ENCODE measurements around the gene SPATA4.

SPATA4 gene

GRCh38 chr4:176189891-176190795 lies 5.2 kb downstream of the SPATA4 start:
- DNase-seq (ENCODE audit: low spot score): peak; percentile 95

- DNase-seq (ENCODE audit: low spot score): no peak
Measured at GRCh38 chr4:176188654-176189053, 6.7 kb downstream of the SPATA4 start.

- DNase-seq (ENCODE audit: low spot score): no peak
Measured at GRCh38 chr4:176187624-176188023, 7.8 kb downstream of the SPATA4 start.

GRCh38 chr4:176186671-176187395 lies 8.6 kb downstream of the SPATA4 start:
- no peak for DNase-seq (ENCODE audit: low spot score)

- no peak for DNase-seq (ENCODE audit: low spot score)
Measured at GRCh38 chr4:176186067-176186466, 9.3 kb downstream of the SPATA4 start.

GRCh38 chr4:176185051-176185450 lies 10.3 kb downstream of the SPATA4 start:
- no peak for DNase-seq (ENCODE audit: low spot score)

GRCh38 chr4:176163041-176163440 lies 32.3 kb downstream of the SPATA4 start:
- no peak for DNase-seq (ENCODE audit: low spot score)

GRCh38 chr4:176156656-176157055 lies 38.7 kb downstream of the SPATA4 start:
- DNase-seq (ENCODE audit: low spot score): no peak

GRCh38 chr4:176153124-176153523 lies 42.3 kb downstream of the SPATA4 start:
- peak; percentile 68 for DNase-seq (ENCODE audit: low spot score)

GRCh38 chr4:176150704-176151103 lies 44.7 kb downstream of the SPATA4 start:
- DNase-seq (ENCODE audit: low spot score): no peak

GRCh38 chr4:176150356-176150682 lies 45.1 kb downstream of the SPATA4 start:
- DNase-seq (ENCODE audit: low spot score): peak; percentile 23

GRCh38 chr4:176149680-176150355 lies 45.6 kb downstream of the SPATA4 start:
- no peak for DNase-seq (ENCODE audit: low spot score)

GRCh38 chr4:176142253-176142652 lies 53.1 kb downstream of the SPATA4 start:
- DNase-seq (ENCODE audit: low spot score): peak; percentile 2

- peak; percentile 2 for DNase-seq (ENCODE audit: low spot score)
Measured at GRCh38 chr4:176139518-176139917, 55.9 kb downstream of the SPATA4 start.

- no peak for DNase-seq (ENCODE audit: low spot score)
Measured at GRCh38 chr4:176137631-176138030, 57.8 kb downstream of the SPATA4 start.

- no peak for DNase-seq (ENCODE audit: low spot score)
Measured at GRCh38 chr4:176134670-176135069, 60.7 kb downstream of the SPATA4 start.
